K562 (cell line): ENCODE measurements around the gene ARPC4. TPM values are rescaled to one million over a fixed set of nuclear protein-coding genes. Genes with fewer than 3 reads are reported as not detected.
A peak's percentile ranks its signal among the peaks of the same experiment; 100 is the strongest.

Experiments used
- ADNP ChIP-seq: fragments of 200-800 bp; sonication (Bioruptor generic); IDR thresholded peaks from 2 replicates; pipeline ENCODE4 v1.6.1; 2016; ENCODE audit warnings: missing genetic modification characterization, missing compliant biosample characterization
- CREM ChIP-seq: IDR thresholded peaks from 2 replicates; pipeline ENCODE4 v1.6.1; 2014; ENCODE audit warnings: antibody characterized with exemption, low read depth
- CTBP1 ChIP-seq: fragments of 450-650 bp; IDR thresholded peaks from 2 replicates; pipeline ENCODE4 v1.6.1; 2016; ENCODE audit warnings: borderline replicate concordance
- E2F8 ChIP-seq: fragments of 450-650 bp; IDR thresholded peaks from 2 replicates; pipeline ENCODE4 v1.7.1; 2018; ENCODE audit warnings: mild to moderate bottlenecking, low read depth; ENCODE audit not compliant: partially characterized antibody
- E4F1 ChIP-seq: fragments of 250-450 bp; sonication (Bioruptor Pico); IDR thresholded peaks from 2 replicates; pipeline ENCODE4 v1.5.0; 2021; ENCODE audit warnings: mild to moderate bottlenecking, borderline replicate concordance
- FOXA3 ChIP-seq, 2 experiments: fragments of 450-650 bp in 1 of 2; sonication (generic) in 1 of 2; formaldehyde crosslinking; IDR thresholded peaks in 1 of 2; conservative IDR thresholded peaks in 1 of 2; 2 replicates each; pipeline versions ENCODE4 v1.4.0 to v1.8.0; 2020 to 2022; ENCODE audit warnings: mild to moderate bottlenecking in 2 of 2, missing genetic modification reagents in 1 of 2
- HDAC3 ChIP-seq: fragments of 450-650 bp; IDR thresholded peaks from 2 replicates; pipeline ENCODE4 v1.6.1; 2018; ENCODE audit warnings: borderline replicate concordance, mild to moderate bottlenecking, moderate library complexity; ENCODE audit not compliant: partially characterized antibody
- ILK ChIP-seq: fragments of 450-650 bp; IDR thresholded peaks from 2 replicates; pipeline ENCODE4 v1.6.1; 2016; ENCODE audit warnings: missing genetic modification characterization, low read depth, mild to moderate bottlenecking, missing compliant biosample characterization, moderate library complexity, borderline replicate concordance
- KAT2B ChIP-seq: IDR thresholded peaks from one replicate; pipeline ENCODE4 v1.6.1; 2012; ENCODE audit warnings: low read depth, mild to moderate bottlenecking, control low read depth, inconsistent platforms, low read length, moderate library complexity
- KLF16 ChIP-seq: IDR thresholded peaks from 2 replicates; pipeline ENCODE4 v1.6.1; 2016; ENCODE audit warnings: antibody characterized with exemption
- LARP7 ChIP-seq: fragments of 450-650 bp; IDR thresholded peaks from 2 replicates; pipeline ENCODE4 v1.6.1; 2016
- RB1 ChIP-seq: fragments of 450-650 bp; IDR thresholded peaks from 2 replicates; pipeline ENCODE4 v1.6.1; 2017; ENCODE audit warnings: low read depth, mild to moderate bottlenecking
- STAT5A ChIP-seq: IDR thresholded peaks from 2 replicates; pipeline ENCODE4 v1.6.1; 2012; ENCODE audit warnings: low read length, inconsistent platforms, borderline replicate concordance
- USF1 ChIP-seq: sonication (generic); formaldehyde crosslinking; IDR thresholded peaks from 2 replicates; pipeline ENCODE4 v1.9.0; 2022; ENCODE audit warnings: mild to moderate bottlenecking, missing genetic modification reagents
- WHSC1 ChIP-seq: IDR thresholded peaks from one replicate; pipeline ENCODE4 v1.6.1; 2012; ENCODE audit warnings: low read length, control low read depth, inconsistent platforms
- ZFP36 ChIP-seq: fragments of 150-350 bp; IDR thresholded peaks from 2 replicates; pipeline ENCODE4 v1.6.1; 2018; ENCODE audit warnings: low read length, low read depth; ENCODE audit not compliant: partially characterized antibody
- ZNF282 ChIP-seq: sonication (generic); formaldehyde crosslinking; IDR thresholded peaks from 2 replicates; pipeline ENCODE4 v1.8.1; 2023; ENCODE audit warnings: missing genetic modification reagents
- ZNF507 ChIP-seq: conservative IDR thresholded peaks from 2 replicates; pipeline ENCODE4 v1.6.1; 2017; ENCODE audit warnings: missing genetic modification characterization, missing compliant biosample characterization
- ZNF592 ChIP-seq: fragments of 450-650 bp; IDR thresholded peaks from 2 replicates; pipeline ENCODE4 v1.6.1; 2017; ENCODE audit warnings: antibody characterized with exemption, mild to moderate bottlenecking
- polyA plus RNA-seq, 8 experiments: library from polyadenylated mRNA; depleted of rRNA in 4 of 8; stranded (reverse) in 5 of 8; unstranded in 3 of 8; fragments of >200 nt; fragmentation: Nextera tagmentation in 2 of 8; fragmentation: Illumina TruSeq in 1 of 8; extraction: Ambion mirVana in 2 of 8; extraction: Trizol in 1 of 8; gene quantifications; 2 replicates each; pipeline versions ENCODE4 v1.2.1 to v1.2.3, GENCODE V29; 2011 to 2014; ENCODE audit warnings: inconsistent platforms in 1 of 8, missing spikeins in 1 of 8
- total RNA-seq, 7 experiments: library from RNA; depleted of rRNA in 6 of 7; stranded (reverse); fragments of >200 nt in 6 of 7; fragmentation: Illumina TruSeq in 2 of 7; extraction: Trizol in 2 of 7; gene quantifications; 2 replicates each; pipeline versions ENCODE4 v1.2.1 to v1.2.3, GENCODE V29; 2011 to 2021; ENCODE audit warnings: low replicate concordance in 1 of 7

The ARPC4 gene
- total and polyA plus RNA-seq, 9 of the 15 experiments (the other 6 are each of a cell fraction or from before 2014, with no cell fraction given), result 20.1 to 153 (median 119) TPM

GRCh38 chr3:9791790-9792404 lies 985 bp upstream of the ARPC4 start (continued):
- no peak for TF ChIP-seq KLF16
- TF ChIP-seq CTBP1, result no peak
- TF ChIP-seq STAT5A, result no peak
- TF ChIP-seq E2F8, result peak; percentile 22
- TF ChIP-seq E4F1 (CRISPR knock-in tag), result no peak
- TF ChIP-seq ZNF507 (tag), result no peak
- TF ChIP-seq RB1, result no peak
- TF ChIP-seq ZFP36, result no peak
- peak; percentile 29 for TF ChIP-seq HDAC3
- TF ChIP-seq WHSC1, result no peak
- TF ChIP-seq ADNP (tag), result no peak
- TF ChIP-seq FOXA3 (CRISPR knock-in tag; conservative IDR thresholded peaks at IDR 0.05 in 1 of 2, IDR thresholded peaks at IDR 0.05 in 1 of 2), result no peak; a peak in 1 of 4 replicates
- no peak for TF ChIP-seq CREM
- TF ChIP-seq ZNF592, result peak; percentile 55; the same call in 1 of the 2 replicates
- TF ChIP-seq USF1 (CRISPR knock-in tag), result no peak
- TF ChIP-seq KAT2B, result no peak
- no peak for TF ChIP-seq ILK (tag)
- no peak for TF ChIP-seq LARP7
- no peak for TF ChIP-seq ZNF282 (CRISPR knock-in tag)
